Fibroblast of lung (primary cell): ENCODE results near the gene IFTAP.
"Not testable (repeated sequence)": the region's sequence is repeated elsewhere in the genome, so short reads cannot be mapped to it uniquely, and the experiment has no call there.

Source experiments
- CTCF ChIP-seq, 2 donors: IDR thresholded peaks in 1 of 2; conservative IDR thresholded peaks in 1 of 2; 1 replicate in 1 of 2; 2 replicates in 1 of 2; pipeline ENCODE4 v1.5.1; 2011 to 2012; ENCODE audit warnings: low read length in 2 of 2, control low read depth in 1 of 2, inconsistent platforms in 1 of 2, low read depth in 1 of 2, mild to moderate bottlenecking in 1 of 2
- EZH2 ChIP-seq: IDR thresholded peaks from 2 replicates; pipeline ENCODE4 v1.5.1; 2012; ENCODE audit warnings: low read length, control low read depth, mild to moderate bottlenecking; ENCODE audit errors: missing control alignments

- not testable (repeated sequence) for TF ChIP-seq CTCF (conservative IDR thresholded peaks at IDR 0.05 in 1 of 2, IDR thresholded peaks at IDR 0.05 in 1 of 2; ENCODE audit: low read depth in 1 of 2, low read length in 2 of 2); EZH2
Observed at GRCh38 chr11:36679547-36679946, 85.2 kb downstream of the IFTAP start.
